UCSD-AML1 (cell line): ENCODE measurements around the gene RUBCN.
A peak's percentile ranks its signal among the peaks of the same experiment; 100 is the strongest.
"Not testable (repeated sequence)": the region's sequence is repeated elsewhere in the genome, so short reads cannot be mapped to it uniquely, and the experiment has no call there.

Experiments used
- DNase-seq: peaks from one replicate; lab custom pipeline; 2025; ENCODE audit not compliant: unreplicated experiment; lab: John Stamatoyannopoulos, UW

The RUBCN gene

DNA sequence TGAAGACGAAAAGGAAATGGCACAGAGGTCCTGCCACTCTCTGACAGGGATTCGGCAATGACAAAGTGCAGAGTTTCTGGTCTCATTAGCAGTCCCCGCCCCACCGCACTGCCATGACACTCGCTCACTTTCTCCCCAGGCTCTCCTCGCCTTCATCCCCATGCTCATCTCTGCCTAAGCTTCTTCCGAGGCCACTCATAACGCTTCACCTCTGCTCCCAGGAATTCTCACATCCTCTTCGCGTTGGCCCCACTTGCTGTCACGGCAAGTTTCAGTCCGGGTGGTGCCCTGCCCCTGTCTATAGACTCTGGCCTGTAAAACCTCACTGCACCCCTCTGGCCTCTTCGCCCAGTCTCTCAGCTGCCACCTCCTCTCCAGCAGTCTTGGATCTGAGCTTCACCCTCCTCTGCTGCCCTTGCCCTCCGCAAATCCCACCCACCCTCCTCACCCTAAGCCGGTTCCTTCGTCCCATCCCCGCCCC is 654 bp downstream of the RUBCN start:
- peak; percentile 57 for DNase-seq

DNA sequence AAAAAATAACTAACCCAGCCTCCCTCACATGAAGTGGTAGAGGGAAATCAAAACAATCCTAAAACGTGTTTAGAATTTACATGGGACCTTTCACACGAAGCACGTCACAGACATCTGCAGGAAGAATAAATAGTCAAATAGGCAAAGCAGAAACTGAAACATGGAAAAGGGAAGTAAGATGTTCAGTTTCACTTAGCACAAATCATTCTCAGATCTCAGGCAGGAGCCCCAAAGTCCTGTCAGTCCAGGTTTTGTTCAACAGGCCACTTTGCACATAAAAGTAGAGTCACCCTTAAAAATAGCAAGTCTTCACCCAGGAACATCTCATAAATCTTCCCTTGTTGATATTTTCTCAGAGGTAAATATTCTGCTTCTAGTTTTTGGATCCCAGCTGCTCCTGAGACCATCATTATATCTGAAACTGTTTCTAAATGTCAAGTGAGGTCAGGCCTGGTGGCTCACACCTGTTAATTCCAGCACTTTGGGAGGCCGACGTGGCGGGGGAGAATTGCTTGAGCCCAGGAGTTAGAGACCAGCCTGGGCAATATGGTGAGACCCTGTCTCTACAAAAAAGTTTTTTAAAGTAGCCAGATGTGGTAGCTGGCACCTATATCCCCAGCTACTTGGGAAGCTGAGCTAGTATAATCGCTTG is 1.9 kb downstream of the RUBCN start:
- DNase-seq = no peak

DNA sequence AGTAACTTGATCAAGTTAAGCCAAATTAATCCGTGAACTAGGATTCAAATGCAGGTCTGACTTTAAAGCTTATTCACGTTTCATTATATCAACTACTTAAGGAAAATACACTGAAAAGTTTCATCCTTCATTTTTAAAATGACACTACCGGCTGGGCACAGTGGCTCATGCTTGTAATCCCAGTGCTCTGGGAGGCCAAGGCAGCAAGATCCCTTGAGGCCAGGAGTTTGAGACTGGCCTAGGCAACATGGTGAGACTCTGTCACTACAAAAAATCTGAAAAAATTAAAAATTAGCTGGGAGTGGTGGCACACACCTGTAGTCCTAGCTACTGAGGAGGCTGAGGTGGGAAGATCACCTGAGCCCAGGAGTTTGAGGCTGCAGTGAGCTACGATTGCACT is 3.7 kb downstream of the RUBCN start:
- no peak for DNase-seq

DNA sequence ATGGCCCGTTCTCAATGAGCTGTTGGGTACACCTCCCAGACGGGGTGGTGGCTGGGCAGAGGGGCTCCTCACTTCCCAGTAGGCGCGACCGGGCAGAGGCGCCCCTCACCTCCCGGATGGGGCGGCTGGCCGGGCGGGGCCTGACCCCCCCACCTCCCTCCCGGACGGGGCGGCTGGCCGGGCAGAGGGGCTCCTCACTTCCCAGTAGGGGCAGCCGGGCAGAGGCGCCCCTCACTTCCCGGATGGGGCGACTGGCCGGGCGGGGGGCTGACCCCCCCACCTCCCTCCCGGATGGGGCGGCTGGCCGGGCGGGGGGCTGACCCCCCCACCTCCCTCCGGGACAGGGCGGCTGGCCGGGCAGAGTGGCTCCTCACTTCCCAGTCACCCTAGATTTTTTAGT is 5.2 kb downstream of the RUBCN start:
- DNase-seq = not testable (repeated sequence)

DNA sequence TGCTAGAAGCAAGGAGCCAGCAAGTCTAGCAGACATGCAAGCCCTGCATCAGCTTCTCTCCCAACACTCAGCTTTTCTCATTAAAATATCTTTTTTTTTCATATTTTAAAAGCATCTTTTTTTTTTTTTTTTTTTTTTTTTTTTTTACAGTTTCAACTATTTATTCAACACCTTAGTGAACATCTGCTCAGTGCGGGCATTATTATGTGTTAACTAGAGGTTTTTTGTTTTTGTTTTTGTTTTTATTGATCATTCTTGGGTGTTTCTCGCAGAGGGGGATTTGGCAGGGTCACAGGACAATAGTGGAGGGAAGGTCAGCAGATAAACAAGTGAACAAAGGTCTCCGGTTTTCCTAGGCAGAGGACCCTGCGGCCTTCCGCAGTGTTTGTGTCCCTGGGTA is 5.9 kb downstream of the RUBCN start:
- not testable (repeated sequence) for DNase-seq

DNA sequence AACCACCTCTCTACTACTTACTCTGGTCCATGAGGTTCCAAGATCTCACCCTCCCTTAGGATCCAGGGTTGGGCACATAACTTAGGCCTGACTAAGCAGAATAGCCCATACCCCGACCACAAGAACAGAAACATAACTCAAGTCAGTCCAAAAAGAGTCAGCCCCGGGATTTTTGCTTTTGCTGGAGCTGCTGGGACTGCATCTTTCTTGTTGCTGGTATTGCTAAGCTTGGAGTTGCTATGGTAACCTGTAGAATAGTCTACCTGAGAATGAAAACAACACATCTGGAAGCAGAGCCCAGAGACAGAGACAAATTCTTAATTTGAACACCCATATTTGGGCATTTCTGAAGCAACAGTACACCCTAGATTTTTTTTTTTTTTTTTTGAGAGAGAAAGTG is 6.5 kb downstream of the RUBCN start:
- DNase-seq = no peak

DNA sequence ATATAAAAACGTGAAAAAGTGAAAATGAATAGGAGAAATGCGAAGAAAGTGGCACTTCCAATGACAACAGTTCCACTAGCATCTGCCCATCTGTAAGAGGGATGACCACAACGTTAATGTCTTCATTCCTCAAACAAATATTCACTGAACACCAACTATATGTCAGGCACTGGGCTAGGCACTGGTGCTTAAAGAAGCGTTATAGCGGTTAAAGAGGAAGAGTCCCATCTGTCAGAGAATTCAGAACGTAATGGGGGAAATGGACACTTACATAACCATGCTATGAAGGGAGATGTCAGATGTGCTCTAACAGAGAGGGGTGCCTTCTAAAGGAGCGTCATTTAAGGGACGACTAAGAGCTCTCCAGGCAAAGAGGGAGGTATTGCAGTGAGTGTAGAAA is 8.2 kb downstream of the RUBCN start:
- DNase-seq = no peak

DNA sequence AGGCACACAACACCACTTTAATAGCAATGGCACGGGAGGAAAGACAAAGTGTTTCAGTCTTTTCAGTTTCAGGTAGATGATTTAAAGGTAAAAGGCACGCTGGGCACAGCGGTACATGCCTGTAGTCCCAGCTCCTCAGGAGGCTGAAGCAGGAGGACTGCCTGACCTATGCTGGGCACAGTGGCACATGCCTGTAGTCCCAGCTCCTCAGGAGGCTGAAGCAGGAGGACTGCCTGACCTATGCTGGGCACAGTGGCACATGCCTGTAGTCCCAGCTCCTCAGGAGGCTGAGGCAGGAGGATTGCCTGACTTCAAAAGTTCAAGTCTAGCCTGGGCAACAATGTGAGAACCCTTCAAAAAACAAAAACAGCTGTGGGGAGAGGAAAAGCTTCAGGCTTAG is 8.8 kb downstream of the RUBCN start:
- not testable (repeated sequence) for DNase-seq

DNA sequence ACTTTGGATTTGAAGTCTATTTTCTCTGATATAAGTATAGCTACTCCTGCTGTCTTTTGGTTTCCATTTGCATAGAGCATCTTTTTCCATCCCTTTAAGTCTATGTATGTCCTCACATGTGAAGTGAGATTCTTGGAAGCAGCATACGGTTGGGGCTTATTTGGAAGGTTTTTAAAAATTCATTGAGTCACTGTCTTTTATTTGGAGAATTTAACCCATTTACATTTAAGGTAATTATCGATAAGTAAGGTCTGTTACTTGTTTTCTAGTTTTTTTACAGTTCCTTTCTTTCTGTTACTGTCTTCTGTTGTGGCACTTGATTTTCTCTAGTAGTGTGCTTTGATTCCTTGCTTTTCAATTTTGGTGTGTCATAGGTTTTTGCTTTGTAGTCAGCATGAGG is 14.0 kb downstream of the RUBCN start:
- DNase-seq = no peak

DNA sequence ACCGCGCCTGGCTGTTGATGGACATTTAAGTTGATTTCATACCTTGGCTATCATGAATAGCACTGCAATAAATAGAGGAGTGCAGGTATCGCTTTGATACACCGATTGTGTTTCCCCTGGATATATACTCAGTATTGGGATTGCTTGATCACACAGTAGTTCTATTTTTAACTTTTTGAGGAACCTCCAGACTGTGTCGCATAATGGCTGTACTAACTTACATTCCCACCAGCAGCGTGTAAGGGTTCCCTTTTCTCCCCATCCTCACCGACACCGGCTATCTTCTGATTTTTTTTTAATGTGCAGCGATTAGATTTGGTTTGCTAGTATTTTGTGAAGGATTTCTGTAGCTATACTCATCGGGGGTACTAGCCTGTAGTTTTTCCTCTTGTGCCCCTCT is 16.0 kb downstream of the RUBCN start:
- DNase-seq = no peak

DNA sequence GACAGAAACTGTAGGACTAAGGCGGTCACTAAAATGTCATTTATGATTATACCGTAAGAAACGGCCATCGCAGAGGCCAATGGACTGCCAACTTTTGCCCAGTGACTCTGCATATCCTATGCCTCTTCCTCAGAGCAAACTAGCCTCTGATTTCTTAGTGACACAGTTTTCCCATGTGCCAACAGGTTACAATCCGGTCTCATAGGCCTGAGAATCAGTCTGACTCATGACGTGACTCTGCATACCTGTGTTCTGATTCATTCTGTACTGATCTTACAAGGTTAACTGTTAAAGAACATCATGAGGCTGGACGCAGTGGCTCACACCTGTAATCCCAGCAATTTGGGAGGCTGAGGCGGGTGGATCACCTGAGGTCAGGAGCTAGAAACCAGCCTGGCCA is 17.8 kb downstream of the RUBCN start:
- DNase-seq = no peak

DNA sequence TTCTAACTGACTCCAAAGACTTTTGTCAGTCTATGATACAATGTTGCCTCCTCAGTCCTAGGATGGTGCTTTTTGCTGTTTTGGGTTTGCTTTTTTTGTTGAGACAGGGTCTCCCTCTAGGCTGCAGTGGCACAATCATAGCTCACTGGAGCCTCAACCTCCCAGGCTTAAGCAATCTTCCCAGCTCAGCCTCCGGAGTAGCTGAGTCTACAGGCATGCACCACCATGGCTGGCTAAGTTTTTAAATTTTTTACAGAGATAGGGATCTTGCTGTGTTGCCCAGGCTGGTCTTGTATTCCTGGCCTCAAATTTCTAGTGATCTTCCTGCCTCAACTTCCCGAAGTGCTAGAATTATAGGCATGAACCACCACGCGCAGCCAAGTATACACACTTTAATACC is 22.5 kb downstream of the RUBCN start:
- no peak for DNase-seq

DNA sequence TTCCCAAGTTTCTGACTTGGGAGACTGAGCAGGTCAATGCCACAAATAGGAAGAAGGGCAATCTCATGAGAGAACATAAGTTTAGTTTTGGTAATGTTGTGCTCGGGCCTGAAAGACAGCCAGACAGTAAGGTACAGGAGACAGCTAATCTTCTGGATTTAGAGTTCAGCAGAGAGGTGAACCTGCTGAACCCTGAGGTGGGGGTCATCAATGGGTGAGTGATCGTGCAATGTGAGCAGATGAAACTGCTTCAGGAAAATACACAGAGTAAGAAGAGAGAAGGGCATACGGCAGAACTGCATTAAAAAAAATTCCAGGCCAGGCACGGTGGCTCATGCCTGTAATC is 23.3 kb downstream of the RUBCN start:
- DNase-seq = no peak

DNA sequence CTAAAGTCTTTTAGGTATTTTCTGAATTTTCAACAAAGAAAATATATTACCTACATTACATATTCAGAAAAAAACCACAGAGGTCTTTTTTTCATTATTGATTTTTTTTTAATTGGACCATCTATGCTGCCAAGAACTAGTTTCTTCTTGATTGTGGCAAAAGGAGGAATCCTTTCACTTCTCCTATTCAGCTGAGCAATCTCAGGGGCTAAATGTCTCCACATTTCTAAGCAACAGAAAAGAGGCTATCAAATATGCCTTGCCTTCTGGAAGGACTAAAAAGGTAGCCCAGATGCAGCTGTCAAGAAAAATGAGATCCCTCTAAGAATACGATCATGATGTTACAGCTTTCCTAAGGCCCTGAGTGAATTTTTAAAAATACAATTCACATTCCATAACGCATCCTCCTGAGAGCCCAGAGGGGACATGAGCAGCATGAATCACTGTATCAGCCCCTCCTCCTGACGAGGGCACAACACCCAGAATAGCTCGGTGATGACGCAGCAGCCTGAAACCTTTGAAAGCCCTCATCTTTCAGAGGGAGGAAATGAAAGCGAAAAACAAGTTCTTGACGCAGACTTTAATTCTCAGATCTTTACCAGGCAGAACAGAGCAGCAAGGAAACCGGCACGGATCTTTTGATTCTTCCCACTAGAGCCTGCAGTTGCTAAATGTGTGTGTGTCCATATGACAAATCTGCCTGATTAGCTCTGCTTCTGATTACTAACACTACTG is 24.6 kb downstream of the RUBCN start:
- DNase-seq = peak; percentile 68

DNA sequence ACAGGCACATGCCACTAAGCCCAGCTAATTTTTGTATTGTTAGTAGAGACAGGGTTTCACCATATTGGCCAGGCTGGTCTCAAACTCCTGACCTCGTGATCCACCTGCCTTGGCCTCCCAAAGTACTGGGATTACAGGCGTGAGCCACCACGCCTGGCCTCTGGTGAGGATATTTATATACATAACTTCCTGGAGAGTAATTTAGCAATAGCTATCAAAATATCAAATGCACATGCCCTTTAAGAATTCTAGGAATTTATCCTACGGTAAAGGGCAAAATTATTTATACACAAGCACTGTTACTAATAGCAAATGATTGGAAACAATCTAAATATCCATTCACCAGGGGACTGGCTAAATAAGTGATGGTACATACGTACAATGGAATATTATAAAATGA is 25.7 kb downstream of the RUBCN start:
- DNase-seq = not testable (repeated sequence)

DNA sequence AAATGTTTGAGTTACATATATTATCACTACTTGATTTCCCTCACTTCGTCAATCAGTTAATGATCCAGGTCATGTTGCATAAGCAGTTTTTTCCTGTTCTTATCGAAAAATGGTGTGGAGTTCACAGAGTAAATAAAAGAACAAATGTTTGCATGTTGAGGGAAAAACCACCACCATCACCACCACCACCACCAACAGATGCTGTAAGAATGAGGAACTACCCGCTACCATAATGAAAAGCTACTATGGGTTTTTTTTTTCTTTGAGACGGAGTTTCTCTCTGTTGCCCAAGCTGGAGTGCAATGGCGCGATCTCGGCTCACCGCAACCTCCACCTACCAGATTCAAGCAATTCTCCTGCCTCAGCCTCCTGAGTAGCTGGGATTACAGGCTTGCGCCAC is 27.6 kb downstream of the RUBCN start:
- DNase-seq = no peak

DNA sequence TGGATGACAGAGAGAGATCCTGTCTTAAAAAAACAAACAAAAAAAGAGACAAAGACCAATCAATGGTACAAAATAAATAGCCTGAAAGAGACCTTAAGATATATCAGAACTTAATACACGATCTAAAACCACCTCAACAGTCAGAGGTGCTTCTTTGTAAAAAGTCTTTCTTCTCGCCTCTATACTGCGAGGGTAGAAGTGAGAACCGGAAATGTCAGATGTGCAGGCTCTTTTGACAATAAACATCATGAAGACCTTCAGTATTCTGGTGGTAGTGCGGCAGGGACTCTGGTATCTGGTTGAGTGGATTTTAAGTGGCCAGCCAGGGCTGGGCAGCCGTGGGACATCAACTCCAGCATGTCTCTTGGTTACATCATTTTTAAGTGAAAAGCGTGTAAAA is 30.0 kb downstream of the RUBCN start:
- no peak for DNase-seq

DNA sequence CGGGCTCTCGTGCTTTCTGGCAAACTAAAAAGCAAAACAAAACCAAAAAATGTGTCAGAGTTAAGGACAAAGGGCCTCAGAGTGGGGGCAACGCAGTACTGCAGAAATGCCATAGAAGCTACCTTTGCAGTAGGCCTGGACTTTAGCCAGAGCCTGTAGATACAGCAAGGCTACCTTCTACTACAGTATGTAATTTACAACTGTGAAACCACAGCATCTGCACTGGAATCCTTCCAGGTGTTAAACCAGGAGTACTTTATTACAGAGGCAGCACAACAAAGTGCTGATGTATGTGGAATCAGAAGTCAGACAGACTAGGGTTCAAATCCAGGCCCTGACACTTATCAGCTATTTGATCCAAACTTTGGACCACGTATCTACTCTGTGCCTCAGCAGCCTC is 34.9 kb downstream of the RUBCN start:
- DNase-seq = no peak

DNA sequence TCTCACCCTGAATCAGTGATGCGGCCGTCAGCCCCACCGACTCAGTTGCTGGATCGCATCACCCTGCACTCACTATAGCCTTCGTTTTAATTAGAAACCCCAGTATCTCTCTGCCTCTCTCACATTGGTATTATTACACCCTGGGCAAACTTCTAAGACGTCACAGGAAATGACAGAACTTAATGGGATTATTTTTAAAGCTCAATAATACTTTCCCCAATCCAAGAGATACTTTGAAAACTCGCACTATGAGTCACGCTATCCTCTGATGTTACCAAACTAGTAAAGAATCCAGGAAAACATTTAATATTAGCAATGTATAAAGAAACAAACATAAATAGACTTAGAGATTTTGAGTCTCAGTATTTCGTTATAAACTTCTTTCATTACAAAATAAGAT is 36.6 kb downstream of the RUBCN start:
- no peak for DNase-seq

DNA sequence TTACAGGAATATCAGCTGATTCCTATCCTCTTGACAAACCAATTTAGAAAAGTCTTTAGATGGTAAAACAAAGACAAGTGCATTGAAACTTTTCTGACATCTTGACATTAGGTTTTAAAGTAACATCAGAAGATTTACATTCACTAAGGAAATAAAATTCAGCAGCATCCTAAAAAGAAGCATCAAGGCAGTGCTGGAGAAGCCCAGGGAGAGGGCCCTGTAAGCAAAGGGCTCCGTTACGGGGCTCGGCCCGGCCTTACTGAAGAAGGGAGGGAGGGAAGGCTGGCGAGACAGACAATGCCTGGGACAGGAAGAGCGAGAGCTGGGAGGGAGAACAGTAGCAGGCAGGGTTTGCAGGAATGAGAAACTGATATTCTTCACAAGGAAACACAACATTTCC is 39.3 kb downstream of the RUBCN start:
- DNase-seq = no peak

DNA sequence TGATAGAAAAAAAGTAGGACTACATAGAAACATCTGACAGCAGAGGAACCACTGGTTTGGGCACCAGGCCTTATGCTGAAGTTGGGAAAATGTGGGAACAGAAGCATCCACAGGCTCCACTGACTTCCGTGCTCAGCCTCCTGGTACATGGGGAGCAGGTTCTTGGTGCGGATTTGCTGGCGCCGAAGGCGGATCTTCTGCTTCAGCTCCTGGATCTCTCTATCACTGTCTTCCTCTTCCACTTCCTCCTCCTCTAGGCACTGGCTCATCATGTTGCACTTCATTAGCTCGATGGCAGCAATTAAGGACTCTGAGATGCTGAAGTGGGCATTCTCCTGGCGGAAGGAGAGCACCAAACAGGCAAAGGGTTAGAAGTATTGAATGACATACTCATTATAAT is 42.5 kb downstream of the RUBCN start:
- no peak for DNase-seq

DNA sequence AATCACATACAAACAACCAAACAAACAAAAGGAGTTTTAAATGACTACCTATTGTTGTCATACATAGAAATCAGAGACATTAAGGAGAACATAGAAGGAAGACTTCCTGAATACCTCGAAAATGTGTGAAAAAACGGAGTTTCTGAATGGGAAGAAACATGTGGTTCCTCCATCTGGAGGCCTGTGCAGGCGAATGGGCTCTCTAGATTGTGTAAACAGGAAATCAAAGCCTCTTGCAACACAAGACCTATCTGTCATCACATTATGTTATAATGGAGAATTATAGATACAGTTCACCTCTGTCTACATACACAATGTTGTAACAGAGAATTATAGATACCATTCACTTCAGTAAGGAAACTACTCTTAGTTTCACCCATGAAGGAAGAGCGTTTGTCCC is 44.1 kb downstream of the RUBCN start:
- no peak for DNase-seq

DNA sequence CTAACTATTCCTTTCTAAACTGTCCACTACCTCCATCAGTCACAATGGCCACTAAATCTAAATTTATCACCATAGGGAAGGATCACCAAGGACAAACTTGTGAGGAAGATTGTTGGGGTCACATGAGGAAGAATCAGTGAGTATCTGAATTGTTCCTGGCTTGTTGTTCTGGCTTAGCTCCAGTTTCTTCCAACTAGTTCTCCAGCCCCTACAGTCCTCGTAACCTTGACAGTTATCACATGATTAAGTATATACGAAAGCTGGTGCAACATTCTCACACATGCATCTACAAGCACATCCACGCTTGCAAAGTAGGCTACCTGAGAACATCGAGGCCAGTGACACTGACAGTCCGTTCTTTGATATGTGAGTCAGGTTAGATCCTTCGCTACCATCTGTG is 46.0 kb downstream of the RUBCN start:
- DNase-seq = no peak
